GM12891 (cell line): ENCODE measurements around the gene CCDC73.

Source experiments
- DNase-seq: peaks from one replicate; pipeline ENCODE4 v3.0.0; 2011; ENCODE audit warnings: low spot score; ENCODE audit not compliant: insufficient read length
- FAIRE-seq: peaks from 2 replicates; lab custom pipeline; 2011; peaks lifted over from hg19 to GRCh38; lab: Jason Lieb, UNC
- PAX5 ChIP-seq: IDR thresholded peaks from 2 replicates; pipeline ENCODE4 v1.6.1; 2011; ENCODE audit warnings: low read length, moderate library complexity, mild to moderate bottlenecking; ENCODE audit not compliant: insufficient read depth, severe bottlenecking
- POLR2A ChIP-seq: IDR thresholded peaks from 2 replicates; pipeline ENCODE4 v1.6.1; 2011; ENCODE audit warnings: low read depth, low read length, control low read depth
- POLR2AphosphoS5 ChIP-seq: IDR thresholded peaks from 2 replicates; pipeline ENCODE4 v1.6.1; 2011; ENCODE audit warnings: low read depth, low read length, control low read depth
- POU2F2 ChIP-seq: IDR thresholded peaks from 2 replicates; pipeline ENCODE4 v1.6.1; 2011; ENCODE audit warnings: low read depth, mild to moderate bottlenecking, control low read depth, low read length, moderate library complexity
- SPI1 ChIP-seq: IDR thresholded peaks from 2 replicates; pipeline ENCODE4 v1.6.1; 2011; ENCODE audit warnings: low read depth, low read length, control low read depth
- TAF1 ChIP-seq: IDR thresholded peaks from 2 replicates; pipeline ENCODE4 v1.6.1; 2011; ENCODE audit warnings: low read depth, low read length, control low read depth

CCDC73 gene

DNA sequence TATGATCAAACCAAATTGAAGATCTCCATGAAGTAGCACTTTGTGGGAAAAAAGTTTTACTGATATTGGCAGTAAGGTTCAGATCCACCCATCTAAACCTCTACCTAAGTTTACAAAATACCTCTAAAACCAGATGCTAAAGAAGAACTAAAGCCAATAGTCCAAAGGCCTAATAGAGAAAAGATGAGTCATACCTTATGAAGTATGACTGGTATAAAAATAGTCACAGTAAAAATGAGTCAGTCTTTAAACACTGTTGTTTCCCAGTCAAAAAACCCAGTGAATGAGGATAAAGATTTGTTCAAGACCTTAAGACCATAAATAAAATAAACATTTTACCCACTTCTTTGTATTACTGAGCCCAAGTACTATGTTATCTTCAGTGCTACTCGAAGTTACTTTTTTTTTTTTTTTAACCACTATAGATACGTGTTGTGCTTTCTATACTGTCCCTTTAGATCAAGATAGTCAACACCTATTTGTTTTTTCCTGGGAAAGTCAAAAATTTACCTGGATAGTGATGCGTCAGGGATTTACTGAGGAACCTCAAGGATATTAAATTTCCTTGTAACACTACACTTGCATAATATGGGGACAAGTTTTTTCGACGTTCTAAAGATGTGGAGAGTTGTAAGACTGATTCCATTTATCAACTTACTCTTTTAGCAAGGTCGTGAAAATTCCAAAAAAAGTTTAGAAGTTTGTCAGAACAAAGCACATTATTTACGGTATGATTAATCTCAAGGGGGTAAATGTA is 87.3 kb downstream of the CCDC73 start:
- no peak for TF ChIP-seq TAF1
- no peak for TF ChIP-seq PAX5
- TF ChIP-seq POU2F2: no peak
- FAIRE-seq (peak; percentile 82), DNase-seq (peak; percentile 11)

DNA sequence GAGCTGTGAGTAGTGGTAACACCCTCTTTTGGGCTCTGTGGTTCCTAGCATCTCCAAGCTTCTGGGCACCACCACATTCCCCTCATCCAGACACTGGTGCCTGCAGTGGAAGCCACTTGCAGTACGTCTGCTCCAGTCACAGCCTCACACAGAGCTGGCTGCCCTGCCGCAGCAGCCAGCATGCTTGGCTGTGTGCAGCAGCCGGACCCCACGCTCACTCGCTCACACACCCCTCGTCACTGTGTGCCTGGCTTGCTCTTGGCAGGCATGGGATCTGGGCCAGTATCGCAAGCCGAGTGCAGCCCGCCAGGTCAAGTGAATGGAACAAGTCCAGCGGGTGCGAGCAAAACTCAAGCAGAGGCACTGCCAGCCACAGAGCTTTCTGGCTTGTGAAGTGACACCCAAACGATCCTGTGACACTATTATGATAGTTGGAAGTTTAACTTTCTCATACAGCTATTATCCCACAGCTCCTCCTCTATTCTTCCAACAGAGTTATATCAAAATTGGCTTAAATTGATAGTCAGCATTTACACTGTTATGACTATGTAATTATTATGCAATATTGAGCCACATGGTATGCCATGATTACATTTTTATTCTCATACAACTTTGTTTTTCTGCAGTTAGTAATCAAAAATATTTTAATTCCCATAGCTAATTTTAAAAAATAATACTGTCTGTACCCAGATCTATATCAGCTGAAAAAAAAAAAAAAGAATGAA is 89.0 kb downstream of the CCDC73 start:
- FAIRE-seq: no peak
- no peak for DNase-seq
- no peak for TF ChIP-seq POLR2AphosphoS5
- TF ChIP-seq TAF1: no peak

DNA sequence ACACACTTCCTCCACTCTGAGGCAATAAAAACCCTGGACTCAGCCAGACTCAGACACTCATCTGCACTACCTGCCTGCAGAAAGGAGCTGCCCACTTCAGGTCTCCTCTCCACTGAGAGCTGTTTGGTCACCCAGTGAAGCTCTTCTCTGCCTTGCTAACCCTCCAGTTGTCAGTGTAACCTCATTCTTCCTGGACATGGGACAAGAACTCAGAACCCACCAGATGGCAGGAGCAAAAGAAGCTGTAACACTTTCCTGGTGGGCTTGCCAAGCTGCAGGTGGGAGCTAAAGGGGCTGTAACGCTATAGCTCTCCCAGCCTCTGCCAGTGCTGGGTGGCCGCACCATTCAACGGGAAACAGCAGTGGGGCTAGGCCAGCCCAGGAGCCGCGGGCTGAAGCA is 89.7 kb downstream of the CCDC73 start:
- no peak for FAIRE-seq
- no peak for DNase-seq

DNA sequence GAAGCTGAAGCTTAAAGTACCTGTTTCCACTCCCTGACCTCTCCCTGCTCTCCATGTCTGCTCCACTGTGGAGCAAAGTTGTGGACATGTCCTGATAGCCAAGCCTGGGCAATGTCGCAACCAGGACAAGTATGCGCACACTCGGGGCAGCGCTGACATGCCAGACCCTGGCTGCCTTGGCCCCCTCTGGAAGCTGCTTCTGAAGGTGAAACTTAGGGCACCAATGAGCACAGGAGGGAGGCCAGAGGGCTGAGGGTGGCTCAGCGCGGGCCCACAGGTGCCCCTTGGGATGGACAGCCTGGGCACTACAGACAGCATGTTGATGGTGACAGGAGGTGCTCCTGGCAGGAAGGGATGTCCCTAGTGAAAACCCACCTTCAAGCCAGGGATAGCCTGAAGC is 90.2 kb downstream of the CCDC73 start:
- TF ChIP-seq SPI1 (no peak), POU2F2 (no peak), POLR2A (no peak), POLR2AphosphoS5 (no peak), TAF1 (no peak), PAX5 (no peak)
- no peak for FAIRE-seq
- DNase-seq: no peak

More for the DNA sequence above, 89.7 kb downstream of the CCDC73 start:
- TF ChIP-seq POU2F2: no peak
- TF ChIP-seq TAF1: no peak
- no peak for TF ChIP-seq POLR2A
- no peak for TF ChIP-seq SPI1
- no peak for TF ChIP-seq PAX5
- no peak for TF ChIP-seq POLR2AphosphoS5

DNA sequence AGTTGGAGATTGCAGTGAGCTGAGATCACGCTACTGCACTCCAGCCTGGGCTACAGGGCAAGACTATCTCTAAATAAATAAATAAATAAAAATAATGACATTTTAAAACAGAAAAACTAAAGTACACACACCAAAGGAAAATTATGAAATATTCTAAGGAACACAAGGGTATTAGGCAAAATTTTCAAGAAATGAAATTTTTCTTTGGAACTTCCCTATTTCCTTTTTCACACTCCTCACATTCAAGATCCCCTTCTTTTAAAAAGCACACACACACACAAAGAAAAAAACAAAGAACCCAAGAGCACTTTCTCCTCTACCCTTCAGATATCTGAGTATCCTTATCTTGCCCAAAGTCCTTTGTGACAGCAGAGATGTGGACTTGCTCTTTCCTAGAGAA is 92.8 kb downstream of the CCDC73 start:
- TF ChIP-seq POLR2A: no peak
- TF ChIP-seq POLR2AphosphoS5: no peak
- no peak for TF ChIP-seq TAF1
- TF ChIP-seq PAX5: no peak
- no peak for TF ChIP-seq SPI1
- TF ChIP-seq POU2F2: no peak
- FAIRE-seq (no peak), DNase-seq (no peak)

DNA sequence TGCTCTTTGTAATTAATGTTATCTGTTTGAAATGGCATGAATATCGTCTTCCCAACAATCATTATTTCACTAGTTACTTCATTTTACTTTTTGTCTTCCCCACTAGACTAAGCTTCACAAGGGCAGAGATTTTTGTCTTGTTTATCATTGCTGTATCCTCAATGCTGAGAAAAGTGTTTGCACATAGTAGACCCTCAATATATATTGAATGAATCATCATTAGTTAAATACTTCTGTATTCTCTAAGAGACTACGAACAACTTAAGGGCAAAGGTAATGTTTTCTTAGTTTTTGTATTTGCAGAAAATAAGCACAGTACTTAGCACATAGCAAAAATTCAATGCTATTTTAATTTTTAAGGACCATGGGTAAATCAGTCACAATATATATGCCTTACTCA is 95.9 kb downstream of the CCDC73 start:
- FAIRE-seq (no peak), DNase-seq (no peak)
- no peak for TF ChIP-seq PAX5
- TF ChIP-seq POLR2AphosphoS5: no peak
- no peak for TF ChIP-seq TAF1
- no peak for TF ChIP-seq POU2F2

DNA sequence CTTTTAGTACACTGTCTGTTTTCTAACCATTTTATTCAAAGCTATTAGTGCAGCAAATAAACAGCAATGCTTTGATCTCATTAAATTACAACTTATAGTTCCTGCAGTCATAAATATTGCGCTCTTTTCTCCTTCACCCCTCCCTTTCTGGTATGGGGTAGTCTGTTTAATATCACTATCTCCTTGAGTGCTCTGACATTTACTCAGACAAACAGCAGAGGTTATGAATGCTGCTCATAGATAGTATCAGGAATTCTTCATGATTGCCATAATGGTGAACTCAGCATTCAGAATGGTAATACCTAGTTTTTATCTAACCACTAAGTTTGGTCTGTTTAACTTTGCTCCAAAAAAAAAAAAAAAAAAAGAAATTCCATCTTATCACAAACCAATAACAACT is 123.4 kb downstream of the CCDC73 start:
- no peak for DNase-seq
- FAIRE-seq: no peak
- no peak for TF ChIP-seq POLR2A
- TF ChIP-seq POLR2AphosphoS5: no peak

DNA sequence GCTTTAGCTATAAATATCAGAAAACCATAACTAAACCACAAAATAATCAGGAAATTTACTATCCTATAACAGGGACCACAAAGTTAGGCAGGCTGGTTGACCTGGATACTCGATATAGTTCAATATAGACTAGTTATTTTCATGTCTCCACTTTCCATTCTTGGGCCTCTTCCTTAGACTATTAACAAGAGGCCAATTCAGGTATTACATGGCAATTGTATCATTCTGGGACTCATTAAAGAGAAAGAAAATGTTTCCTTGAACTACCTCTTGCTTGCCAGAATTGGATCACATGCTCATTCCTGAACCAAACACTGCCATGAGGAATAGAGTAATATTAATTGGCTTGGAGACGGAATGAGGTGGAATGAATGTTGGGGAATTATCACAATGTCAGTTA is 134.8 kb downstream of the CCDC73 start:
- no peak for DNase-seq
- no peak for FAIRE-seq
- TF ChIP-seq SPI1 (no peak), POLR2AphosphoS5 (no peak), PAX5 (no peak), POLR2A (no peak), POU2F2 (no peak), TAF1 (no peak)

DNA sequence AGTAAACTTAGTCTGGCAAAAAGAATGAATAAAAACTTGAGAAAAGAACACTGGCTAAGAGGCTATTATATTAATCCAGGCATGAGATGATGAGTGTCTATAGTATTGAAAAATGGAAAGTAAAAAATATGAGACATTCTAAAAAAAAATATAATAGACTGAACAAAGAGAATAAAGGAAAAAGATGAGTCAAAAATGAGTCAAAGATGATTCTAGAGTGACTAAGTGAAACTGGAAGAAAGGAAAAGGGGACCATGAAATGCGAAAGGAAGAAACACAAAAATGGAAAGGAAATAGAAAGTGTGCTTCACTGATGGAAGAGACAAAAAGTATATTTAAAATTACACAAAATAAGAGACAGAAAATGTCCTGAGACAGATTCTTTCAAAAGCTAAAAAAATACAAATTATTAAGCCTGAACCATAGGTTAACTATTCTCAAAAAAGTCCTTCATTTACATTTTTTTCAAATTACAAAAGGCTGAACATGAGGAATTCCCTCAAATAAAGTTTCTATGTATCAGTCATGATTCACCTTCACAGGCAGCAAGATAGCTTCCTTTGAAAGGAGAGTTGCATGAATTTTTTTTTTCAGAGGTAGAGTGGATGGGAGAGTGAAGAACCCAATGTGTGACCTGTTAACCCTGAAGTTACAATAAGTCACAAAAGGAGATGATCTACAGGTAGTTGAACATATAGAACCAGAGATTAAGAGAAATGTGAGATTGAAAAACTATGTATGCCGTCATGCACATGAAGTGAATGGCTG is 135.6 kb downstream of the CCDC73 start:
- no peak for TF ChIP-seq POLR2AphosphoS5
- no peak for TF ChIP-seq SPI1
- no peak for TF ChIP-seq POU2F2
- no peak for TF ChIP-seq PAX5
- TF ChIP-seq TAF1: no peak
- no peak for TF ChIP-seq POLR2A
- no peak for FAIRE-seq
- DNase-seq: no peak

DNA sequence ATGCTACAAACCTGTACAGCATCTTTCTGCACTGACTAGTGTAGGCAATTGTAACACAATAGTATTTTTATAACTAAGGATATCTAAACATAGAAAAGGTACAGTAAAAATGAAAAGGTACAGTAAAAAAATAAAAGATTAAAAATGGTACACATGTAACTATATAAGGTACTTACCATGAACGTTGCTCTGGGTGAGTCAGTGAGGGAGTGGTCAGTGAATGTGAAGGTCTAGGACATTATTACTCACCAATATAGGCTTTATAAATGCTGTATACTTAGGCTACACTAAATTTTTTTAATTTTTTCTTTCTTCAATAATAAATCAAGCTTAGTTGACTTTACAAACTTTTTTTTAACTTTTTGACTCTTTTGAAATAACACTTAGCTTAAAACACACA is 150.9 kb downstream of the CCDC73 start:
- no peak for DNase-seq
- no peak for TF ChIP-seq PAX5
- no peak for TF ChIP-seq POLR2A
- TF ChIP-seq POLR2AphosphoS5: no peak
- TF ChIP-seq POU2F2: no peak
- TF ChIP-seq TAF1: no peak
- TF ChIP-seq SPI1: no peak
- no peak for FAIRE-seq
